ENCODE data around the gene SVOP.

DNA sequence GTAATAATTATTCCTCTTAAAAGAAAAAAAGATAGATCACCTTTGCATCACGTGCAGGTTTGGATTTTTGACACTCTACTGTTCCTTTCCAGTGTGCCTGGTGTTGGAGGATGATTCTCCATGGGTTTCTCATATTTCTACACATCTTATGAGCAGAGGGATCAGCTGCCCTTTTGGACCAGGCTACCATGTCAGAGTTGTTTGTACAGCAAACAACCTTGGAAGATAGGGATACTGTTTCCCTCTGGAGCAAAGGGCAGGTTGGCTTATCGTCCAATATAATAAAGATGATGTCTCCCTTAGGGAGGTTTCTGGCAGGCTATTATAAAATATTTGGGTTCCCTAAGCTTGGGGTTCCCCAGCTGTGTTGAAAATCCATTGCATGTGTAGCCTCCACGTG, 98.9 kb downstream of the SVOP start:
- TF ChIP-seq POLR2A (IDR thresholded peaks at IDR 0.05; ENCODE audit: low read length) (no peak), GATA1 (IDR thresholded peaks at IDR 0.05; ENCODE audit: low read depth, low read length) (no peak)
